ENCODE results near the gene OS9.
A peak's percentile ranks its signal among the peaks of the same experiment; 100 is the strongest.

GRCh38 chr12:57693659-57694458 is at the start of gene OS9:
- peak; percentile 66 to 89 (median 79) for TF ChIP-seq CTCF (IDR thresholded peaks at IDR 0.05)
- TF ChIP-seq POLR2A (IDR thresholded peaks at IDR 0.05; ENCODE audit: low read depth) = peak; percentile 50

Data from esophagus muscularis mucosa (tissue), 3 donors.